ENCODE results near the gene MIPEP. TPM values are rescaled to one million over a fixed set of nuclear protein-coding genes. Genes with fewer than 3 reads are reported as not detected.

The MIPEP gene
- polyA plus RNA-seq, 2 of the 4 experiments (the other 2 are of a cell fraction), result 21.6 to 32.8 TPM

- ATAC-seq, result no peak
- CTCF ChIA-PET, result interaction anchor here (0.8 kb wide), 1 partner anchor 359 kb away, joined by 4 read pairs; no protein-coding TSS in a partner anchor
- H3K4me2 ChIP-seq, result no peak overlapping the region
Measured at GRCh38 chr13:23855360-23855759, 33.8 kb downstream of the MIPEP start.

GRCh38 chr13:23852351-23852750, 36.8 kb downstream of the MIPEP start:
- DNase-seq (ENCODE audit: low read depth in 1 of 2, low spot score in 1 of 2) (no peak), ATAC-seq (no peak), FAIRE-seq (no peak)
- Histone ChIP-seq H3K4me3 (no peak overlapping the region), H3K4me2 (no peak overlapping the region), H3K27ac (no peak overlapping the region), H3K4me1 (no peaks in the 10 kb centered on the region), H3K9me3 (no peaks in the 10 kb centered on the region)
- 56% methylated on average over 2 of the region's 2 CpGs for WGBS (ENCODE audit: missing lambda C conversion rate)
- no peak for TF ChIP-seq NFE2L2 (conservative IDR thresholded peaks at IDR 0.05; ENCODE audit: low read length)
- no peak for TF ChIP-seq HES2 (IDR thresholded peaks at IDR 0.05)
- TF ChIP-seq ZNF302 (CRISPR knock-in tag; IDR thresholded peaks at IDR 0.05), result no peak
- TF ChIP-seq CTCF (IDR thresholded peaks at IDR 0.05), result no peak
- no peak for TF ChIP-seq CEBPB (IDR thresholded peaks at IDR 0.05)
- TF ChIP-seq TFCP2L1 (CRISPR knock-in tag; IDR thresholded peaks at IDR 0.05), result no peak
- no peak for TF ChIP-seq RARB (CRISPR knock-in tag; IDR thresholded peaks at IDR 0.05)
- ChIA-PET POLR2A (no interaction called here), CTCF (interaction anchor here (0.9 kb wide), 1 partner anchor 25 kb away, joined by 3 read pairs; no protein-coding TSS in a partner anchor)

More at GRCh38 chr13:23855360-23855759, 33.8 kb downstream of the MIPEP start:
- Histone ChIP-seq H3K9me3 (no peaks in the 10 kb centered on the region), H3K4me1 (peaks cover 10% of the 10 kb centered on the region), H3K4me3 (no peak overlapping the region), H3K27ac (no peak overlapping the region)
- DNase-seq (ENCODE audit: low read depth in 1 of 2, low spot score in 1 of 2), result no peak
- POLR2A ChIA-PET, result no interaction called here
- no peak for FAIRE-seq
- no peak for TF ChIP-seq GATA3 (IDR thresholded peaks at IDR 0.05; ENCODE audit: borderline replicate concordance)
- no peak for TF ChIP-seq PHF8 (IDR thresholded peaks at IDR 0.05; ENCODE audit: borderline replicate concordance, low read depth)
- no peak for TF ChIP-seq FOXS1 (CRISPR knock-in tag; IDR thresholded peaks at IDR 0.05)
- no peak for TF ChIP-seq ZFP36 (IDR thresholded peaks at IDR 0.05; ENCODE audit: borderline replicate concordance, partially characterized antibody)
- TF ChIP-seq MAX (IDR thresholded peaks at IDR 0.05), result no peak
- TF ChIP-seq TP53 (CRISPR knock-in tag; IDR thresholded peaks at IDR 0.05), result no peak
- no peak for TF ChIP-seq REST (IDR thresholded peaks at IDR 0.05)
- TF ChIP-seq HOXB5 (CRISPR knock-in tag; IDR thresholded peaks at IDR 0.05), result no peak
- TF ChIP-seq CBX2 (IDR thresholded peaks at IDR 0.05; ENCODE audit: borderline replicate concordance, low read depth), result no peak
- no peak for TF ChIP-seq NR3C1 (IDR thresholded peaks at IDR 0.05)
- TF ChIP-seq RCOR1 (IDR thresholded peaks at IDR 0.05; ENCODE audit: low read depth, low read length), result no peak
- TF ChIP-seq RNF2 (IDR thresholded peaks at IDR 0.05; ENCODE audit: borderline replicate concordance, low read depth), result no peak
- no peak for TF ChIP-seq PBX3 (IDR thresholded peaks at IDR 0.05)
- TF ChIP-seq ATOH8 (CRISPR knock-in tag; IDR thresholded peaks at IDR 0.05; ENCODE audit: low read depth), result no peak
- TF ChIP-seq CHD4 (IDR thresholded peaks at IDR 0.05; ENCODE audit: borderline replicate concordance), result no peak
- 92% methylated on average over 3 of the region's 3 CpGs for WGBS (ENCODE audit: missing lambda C conversion rate)
